Measurements from ENCODE around the gene RETREG1. TPM values are rescaled to one million over a fixed set of nuclear protein-coding genes. Genes with fewer than 3 reads are reported as not detected.
A peak's percentile ranks its signal among the peaks of the same experiment; 100 is the strongest.

RETREG1 gene
- total and polyA plus RNA-seq, 2 experiments from 2014 or later = 23.8 to 24.0 TPM

- Histone ChIP-seq H3K4me3 (no peak overlapping the region), H3K79me2 (no peaks in the 10 kb centered on the region), H4K20me1 (ENCODE audit: insufficient read depth, poor library complexity, severe bottlenecking) (no peaks in the 10 kb centered on the region), H3K36me3 (replicated peaks; ENCODE audit: insufficient read depth, low read depth) (no peaks in the 10 kb centered on the region), H3K27me3 (no peaks in the 10 kb centered on the region), H3K27ac (no peak overlapping the region), H2AFZ (no peak overlapping the region), H3K4me2 (no peak overlapping the region), H3K9me2 (replicated peaks; ENCODE audit: insufficient read depth) (no peaks in the 10 kb centered on the region), H3K4me1 (ENCODE audit: insufficient read depth) (no peaks in the 10 kb centered on the region), H3K9me3 (ENCODE audit: low read depth) (no peaks in the 10 kb centered on the region)
- WGBS (ENCODE audit: low lambda C conversion rate, missing lambda C conversion rate) = 44% methylated on average over 5 of the region's 7 CpGs
- DNase-seq (ENCODE audit: low spot score) = peak; percentile 19
- TF ChIP-seq EZH2 (IDR thresholded peaks at IDR 0.05; ENCODE audit: borderline replicate concordance) = no peak
- no peak for TF ChIP-seq EZH2phosphoT487 (IDR thresholded peaks at IDR 0.05; ENCODE audit: low read depth, severe bottlenecking, unreplicated experiment)
- no peak for TF ChIP-seq CTCF (IDR thresholded peaks at IDR 0.05; ENCODE audit: poor library complexity)
Measured at GRCh38 chr5:16600397-16600796, 16.4 kb downstream of the RETREG1 start.

- Histone ChIP-seq H3K9me3 (ENCODE audit: low read depth) (no peaks in the 10 kb centered on the region), H3K9me2 (replicated peaks; ENCODE audit: insufficient read depth) (no peaks in the 10 kb centered on the region), H3K4me2 (no peak overlapping the region), H3K4me3 (no peak overlapping the region), H3K79me2 (no peaks in the 10 kb centered on the region), H3K27me3 (no peaks in the 10 kb centered on the region), H4K20me1 (ENCODE audit: insufficient read depth, poor library complexity, severe bottlenecking) (no peaks in the 10 kb centered on the region), H3K4me1 (ENCODE audit: insufficient read depth) (no peaks in the 10 kb centered on the region), H3K36me3 (replicated peaks; ENCODE audit: insufficient read depth, low read depth) (no peaks in the 10 kb centered on the region), H3K27ac (no peak overlapping the region), H2AFZ (no peak overlapping the region)
- WGBS (ENCODE audit: low lambda C conversion rate, missing lambda C conversion rate) = 95% methylated on average over 10 of the region's 10 CpGs
- DNase-seq (ENCODE audit: low spot score) = no peak
- TF ChIP-seq EZH2 (IDR thresholded peaks at IDR 0.05; ENCODE audit: borderline replicate concordance) (no peak), CTCF (IDR thresholded peaks at IDR 0.05; ENCODE audit: poor library complexity) (no peak), EZH2phosphoT487 (IDR thresholded peaks at IDR 0.05; ENCODE audit: low read depth, severe bottlenecking, unreplicated experiment) (no peak)
Measured at GRCh38 chr5:16597946-16598694, 18.7 kb downstream of the RETREG1 start.

- no peak overlapping the region for H3K27ac ChIP-seq
- no peaks in the 10 kb centered on the region for H3K79me2 ChIP-seq
- H3K4me1 ChIP-seq (ENCODE audit: insufficient read depth) = no peaks in the 10 kb centered on the region
- H3K36me3 ChIP-seq (replicated peaks; ENCODE audit: insufficient read depth, low read depth) = no peaks in the 10 kb centered on the region
- no peak overlapping the region for H2AFZ ChIP-seq
- TF ChIP-seq CTCF (IDR thresholded peaks at IDR 0.05; ENCODE audit: poor library complexity) (no peak), EZH2 (IDR thresholded peaks at IDR 0.05; ENCODE audit: borderline replicate concordance) (no peak), EZH2phosphoT487 (IDR thresholded peaks at IDR 0.05; ENCODE audit: low read depth, severe bottlenecking, unreplicated experiment) (no peak)
- no peaks in the 10 kb centered on the region for H3K27me3 ChIP-seq
- H3K9me3 ChIP-seq (ENCODE audit: low read depth) = no peaks in the 10 kb centered on the region
- 65% methylated on average over 5 of the region's 5 CpGs for WGBS (ENCODE audit: low lambda C conversion rate, missing lambda C conversion rate)
- H4K20me1 ChIP-seq (ENCODE audit: insufficient read depth, poor library complexity, severe bottlenecking) = no peaks in the 10 kb centered on the region
- no peaks in the 10 kb centered on the region for H3K9me2 ChIP-seq (replicated peaks; ENCODE audit: insufficient read depth)
- no peak overlapping the region for H3K4me2 ChIP-seq
- DNase-seq (ENCODE audit: low spot score) = no peak
- H3K4me3 ChIP-seq = no peak overlapping the region
Measured at GRCh38 chr5:16596581-16596940, 20.2 kb downstream of the RETREG1 start.
